Measurements from ENCODE around the gene EBNA1BP2.
"Not testable (repeated sequence)": the region's sequence is repeated elsewhere in the genome, so short reads cannot be mapped to it uniquely, and the experiment has no call there.

EBNA1BP2 gene

DNA sequence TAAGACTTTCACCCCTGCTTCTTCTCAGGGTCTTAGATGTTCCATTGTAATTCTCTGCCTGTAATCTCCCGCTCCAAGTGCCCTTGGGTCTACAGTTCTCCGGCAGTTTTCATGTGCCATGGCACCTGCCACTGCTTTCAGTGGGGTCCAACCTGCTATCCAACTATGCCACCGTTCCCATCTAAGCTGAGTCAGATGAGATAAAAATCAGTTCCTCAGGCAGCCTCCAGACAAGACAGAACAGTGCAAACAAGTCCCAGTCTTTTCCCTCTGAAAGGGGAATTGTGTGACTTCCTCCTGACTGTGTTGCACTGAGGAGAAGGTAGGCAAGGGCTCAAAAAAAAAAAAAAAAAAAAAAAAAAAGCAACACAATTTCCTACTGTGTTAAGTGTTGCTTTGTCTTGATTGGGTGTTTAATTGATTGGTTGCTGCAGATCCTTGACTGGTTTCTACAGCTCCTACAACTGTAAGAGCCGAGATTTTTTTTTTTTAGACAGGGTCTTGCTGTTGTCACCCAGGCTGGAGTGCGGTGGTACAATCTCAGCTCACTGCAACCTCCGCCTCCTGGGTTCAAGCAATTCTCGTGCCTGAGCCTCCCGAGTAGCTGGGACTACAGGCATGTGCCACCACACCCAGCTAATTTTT, 50.7 kb downstream of the EBNA1BP2 start:
- in situ Hi-C loops (cut with HindIII; ENCODE audit: low sequenced_read_pairs): no loop called here

GRCh38 chr1:43119928-43120586, 52.0 kb downstream of the EBNA1BP2 start:
- in situ Hi-C loops (cut with HindIII; ENCODE audit: low sequenced_read_pairs): not testable (repeated sequence)

Measured in DLD1 (cell line).